Fibroblast of skin of right quadriceps (primary cell): Measurements from ENCODE around the gene ARL8A.
"Not testable (repeated sequence)": the region's sequence is repeated elsewhere in the genome, so short reads cannot be mapped to it uniquely, and the experiment has no call there.

Experiments used
- DNase-seq: peaks from one replicate; pipeline ENCODE4 v3.0.0-alpha.2; 2013

ARL8A gene

DNA sequence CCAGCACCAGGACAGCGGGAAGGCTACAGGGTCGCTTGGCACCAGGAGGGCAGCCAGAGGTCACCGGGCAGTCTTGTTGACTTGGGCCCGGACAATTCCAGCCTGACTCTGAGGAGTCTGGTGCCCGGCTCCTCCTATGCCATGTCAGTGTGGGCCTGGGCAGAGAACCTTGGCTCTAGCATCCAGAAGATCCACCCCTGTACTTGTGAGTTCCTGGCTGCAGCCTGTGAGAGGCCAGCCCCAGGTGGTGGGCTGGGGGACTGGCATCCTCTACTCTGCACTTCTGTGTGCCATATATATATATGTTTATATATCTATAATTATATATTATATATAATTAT, 27.4 kb upstream of the ARL8A start:
- DNase-seq, result no peak

DNA sequence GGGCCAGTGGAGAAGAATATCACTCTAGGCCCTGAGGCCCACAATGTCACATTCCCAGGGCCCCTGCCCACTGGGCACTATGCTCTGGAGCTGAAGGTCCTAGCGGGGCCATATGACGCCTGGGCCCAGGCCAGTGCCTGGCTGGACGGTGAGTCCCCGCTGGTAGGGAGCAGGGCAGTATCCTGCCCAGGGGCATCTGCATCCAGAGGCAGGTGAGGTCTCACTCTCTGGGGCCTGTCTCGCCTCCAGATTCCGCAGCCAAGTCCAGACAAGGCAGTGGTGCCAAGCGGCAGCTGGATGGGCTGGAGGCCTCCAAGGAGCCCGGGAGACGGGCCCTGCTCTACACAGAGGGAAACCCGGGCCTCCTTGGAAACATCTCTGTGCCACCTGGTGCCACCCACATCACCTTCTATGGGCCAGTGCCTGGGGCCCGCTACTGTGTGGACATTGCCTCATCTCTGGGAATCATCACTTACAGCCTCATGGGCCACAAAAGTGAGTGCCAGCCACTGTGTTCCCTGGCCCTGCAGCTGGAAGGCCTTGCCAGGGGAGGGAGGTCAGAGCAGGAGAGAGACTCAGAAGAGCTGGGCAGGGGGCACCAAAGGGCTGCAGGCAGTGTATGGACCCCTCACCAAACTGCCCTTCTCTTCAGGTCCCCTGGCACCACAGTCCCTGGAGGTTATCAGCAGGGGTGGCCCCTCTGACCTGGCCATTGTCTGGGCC, 26.9 kb upstream of the ARL8A start:
- DNase-seq, result no peak

DNA sequence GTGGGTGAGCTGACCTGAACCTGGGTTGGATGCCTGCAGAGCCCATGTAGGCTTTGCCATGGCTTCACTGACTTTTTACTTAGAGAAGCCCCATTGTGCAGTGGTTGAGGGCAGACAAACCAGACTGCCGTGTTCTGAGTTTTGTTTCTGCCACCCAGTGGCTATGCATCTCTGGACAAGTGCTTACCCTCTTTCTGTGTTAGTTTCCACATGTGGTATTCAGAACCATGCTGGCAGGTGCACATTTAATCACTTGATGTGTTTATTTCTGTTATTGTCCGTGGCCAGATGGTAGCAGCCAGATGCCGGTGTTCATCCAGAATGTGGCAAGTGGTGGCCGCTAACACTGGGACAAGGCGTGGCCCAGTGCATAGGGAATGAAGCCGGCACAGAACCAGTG, 26.2 kb upstream of the ARL8A start:
- DNase-seq, result no peak

DNA sequence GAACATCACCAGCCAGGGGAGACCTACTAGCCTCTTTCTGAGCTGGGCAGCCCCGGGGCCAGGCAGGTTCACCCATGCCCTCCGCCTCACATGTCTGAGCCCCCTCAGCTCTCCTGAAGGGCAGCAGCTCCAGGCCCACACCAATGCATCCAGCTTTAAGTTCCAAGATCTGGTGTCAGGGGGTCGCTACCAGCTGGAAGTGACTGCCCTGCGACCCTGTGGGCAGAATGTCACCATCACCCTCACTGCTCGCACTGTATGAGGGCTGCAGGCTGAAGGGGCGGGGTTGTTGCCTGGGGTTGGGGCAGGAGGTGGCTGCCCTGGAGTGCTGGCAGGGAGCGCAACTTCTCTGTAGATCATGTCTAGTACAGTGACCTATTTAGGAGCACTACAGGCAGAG, 24.3 kb upstream of the ARL8A start:
- DNase-seq, result no peak

DNA sequence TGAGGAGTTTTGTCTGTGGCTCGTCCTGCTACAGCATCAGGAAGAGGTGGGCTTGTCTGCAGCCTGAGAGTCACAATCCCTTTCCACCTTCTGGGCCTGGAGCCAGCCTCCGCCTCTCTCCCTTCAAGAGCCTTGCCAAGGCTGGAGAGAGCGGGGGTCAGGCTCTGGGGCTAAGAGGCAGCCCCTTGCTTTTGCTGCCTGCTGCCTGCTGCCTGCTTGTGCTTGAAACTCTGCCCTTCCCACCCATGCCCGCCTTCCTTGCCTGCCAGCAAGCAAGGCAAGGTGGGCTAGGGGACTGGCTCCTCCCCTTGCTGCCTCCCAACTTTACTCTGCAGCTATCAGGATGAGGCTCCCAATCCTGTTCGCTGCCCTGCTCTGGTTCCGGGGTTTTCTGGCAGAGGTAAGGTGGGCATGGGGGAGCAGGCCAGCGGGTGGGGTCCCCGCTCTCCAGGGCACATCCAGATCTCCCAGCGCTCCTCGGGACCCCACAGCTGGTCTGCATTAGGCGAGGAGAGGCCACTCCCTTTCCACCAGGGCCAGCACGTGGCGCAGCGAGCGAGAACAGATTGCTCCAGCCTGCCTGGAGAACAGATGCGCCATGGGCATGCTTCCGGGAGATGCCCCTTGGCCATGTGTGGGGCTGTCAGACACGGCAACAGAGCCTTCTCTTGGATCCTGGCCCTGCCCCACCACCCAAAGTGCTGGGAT, 23.3 kb upstream of the ARL8A start:
- peak; percentile 24 for DNase-seq

DNA sequence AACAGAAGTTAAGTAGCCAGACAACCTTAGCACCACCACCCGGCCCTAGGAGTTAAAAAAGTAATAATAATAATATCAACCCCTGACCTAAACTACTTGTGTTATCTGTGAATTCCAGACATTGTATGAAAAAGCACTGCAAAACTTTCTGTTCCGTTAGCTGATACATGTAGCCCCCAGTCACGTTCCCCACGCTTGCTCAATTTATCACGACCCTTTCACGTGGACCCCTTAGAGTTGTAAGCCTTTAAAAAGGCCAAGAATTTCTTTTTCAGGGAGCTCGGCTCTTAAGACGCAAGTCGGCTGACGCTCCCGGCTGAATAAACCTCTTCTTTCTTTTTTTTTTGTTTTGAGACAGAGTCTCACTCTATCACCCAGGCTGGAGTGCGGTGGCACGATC, 22.5 kb upstream of the ARL8A start:
- DNase-seq, result not testable (repeated sequence)

DNA sequence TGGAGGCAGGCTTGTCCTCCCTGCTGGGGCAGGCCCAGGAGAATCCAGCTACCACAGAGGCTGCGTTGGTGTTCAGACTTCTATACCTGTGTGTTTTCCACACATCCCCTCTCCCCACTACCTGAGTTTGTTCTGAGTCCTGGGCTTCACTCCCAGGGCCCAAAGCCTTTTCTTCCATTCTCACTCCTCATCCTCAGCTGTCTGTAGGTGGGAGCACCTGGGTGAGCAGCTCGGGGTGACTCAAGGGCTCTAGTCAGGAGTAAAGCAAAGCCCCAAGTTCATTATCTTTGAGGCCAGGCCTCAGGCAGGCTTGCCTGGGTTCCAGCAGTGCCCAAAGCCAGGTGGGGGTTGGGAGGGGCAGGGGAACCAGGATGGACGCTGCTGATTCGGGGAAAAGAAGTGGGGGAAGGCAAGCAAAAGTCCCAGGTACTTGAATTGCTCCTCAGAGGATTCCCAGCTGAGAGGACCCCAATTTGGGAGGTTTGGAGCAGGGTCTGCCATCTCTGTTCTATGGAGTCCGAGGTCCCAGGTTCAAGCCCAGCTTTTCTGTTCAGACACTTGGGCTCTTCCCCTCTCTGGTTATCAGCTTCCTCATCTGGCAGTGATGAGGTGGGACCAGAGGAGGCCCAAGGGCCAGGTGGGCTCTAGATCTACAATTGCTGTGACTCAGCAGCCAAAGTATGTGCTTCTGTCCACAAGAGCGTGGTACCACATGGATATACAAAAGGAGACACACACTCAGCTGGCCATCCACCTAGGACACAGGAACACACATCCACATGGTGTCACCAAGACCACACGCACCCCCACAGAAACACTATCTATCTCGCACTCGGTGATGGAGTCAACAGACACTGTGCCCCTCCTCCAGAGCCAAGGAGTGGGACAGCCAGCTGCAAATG, 21.7 kb upstream of the ARL8A start:
- DNase-seq, result no peak

DNA sequence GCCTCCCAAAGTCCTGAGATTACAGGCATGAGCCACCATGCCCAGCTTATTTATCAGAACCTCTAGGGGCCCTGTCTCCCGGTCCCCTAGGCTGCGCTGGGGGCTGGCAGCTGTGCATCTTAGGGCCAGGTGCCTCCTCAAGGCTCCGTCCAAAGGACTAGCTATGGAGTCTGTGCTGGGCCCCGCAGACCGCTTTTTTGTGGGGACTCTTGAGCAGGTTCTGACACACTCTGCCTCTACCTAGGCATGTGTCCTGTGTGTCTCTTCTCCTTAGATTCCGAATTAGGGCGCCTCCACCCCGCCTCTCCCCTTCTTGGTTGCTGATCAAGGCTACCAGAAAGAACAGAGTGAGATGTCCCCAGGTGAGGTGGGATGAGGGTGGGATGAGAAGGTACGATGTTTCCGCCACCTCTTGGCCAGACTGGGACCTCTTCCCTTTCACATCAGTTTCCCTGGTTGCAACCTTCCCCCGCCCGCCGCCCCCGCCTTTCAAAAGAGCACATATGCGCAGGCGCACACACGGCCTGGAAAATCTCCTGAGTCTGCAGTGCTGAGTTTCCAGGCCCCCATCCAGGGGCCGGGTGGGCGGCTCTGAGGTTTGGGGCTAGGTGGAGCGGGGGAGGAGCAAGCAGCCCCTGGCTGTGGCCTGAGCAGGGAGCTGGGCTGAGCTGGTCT, 20.9 kb upstream of the ARL8A start:
- DNase-seq, result no peak

DNA sequence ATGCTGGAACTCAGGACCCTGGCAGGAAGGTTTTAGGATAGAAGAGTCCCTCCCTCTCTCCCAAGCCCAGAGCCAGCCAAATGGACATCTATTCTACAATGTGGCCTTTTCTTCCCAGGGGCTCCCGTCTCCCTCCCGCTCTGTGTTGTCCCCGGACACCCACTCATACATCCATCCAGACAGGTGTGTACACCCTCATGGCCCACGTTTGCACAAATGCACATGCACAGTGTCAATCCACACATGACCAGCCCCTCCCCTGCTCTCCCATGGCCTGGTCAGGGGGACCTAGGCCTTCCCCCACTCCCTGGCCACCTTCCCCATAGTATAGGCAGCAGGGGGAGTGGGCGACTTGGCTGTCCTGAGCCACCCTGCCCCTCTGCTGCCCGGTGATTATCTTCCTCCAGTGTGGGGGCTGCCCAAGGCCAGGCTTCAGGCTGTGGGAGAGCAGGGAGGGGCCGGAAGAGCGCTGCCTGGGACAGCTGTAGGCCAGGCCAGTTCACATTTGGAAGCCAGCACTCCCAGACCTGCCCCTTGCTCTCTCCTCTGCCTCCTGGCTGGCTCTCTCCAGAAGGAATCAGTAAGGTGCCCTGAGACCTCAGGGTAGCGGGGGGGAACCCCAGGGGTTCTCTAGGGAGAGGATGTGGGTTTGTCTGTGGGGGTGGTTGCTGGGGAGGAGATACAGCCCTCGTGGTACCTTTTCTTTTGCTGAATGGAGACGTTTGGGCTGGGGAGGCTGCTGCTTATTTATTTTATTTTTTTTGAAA, 19.9 kb upstream of the ARL8A start:
- DNase-seq, result no peak

DNA sequence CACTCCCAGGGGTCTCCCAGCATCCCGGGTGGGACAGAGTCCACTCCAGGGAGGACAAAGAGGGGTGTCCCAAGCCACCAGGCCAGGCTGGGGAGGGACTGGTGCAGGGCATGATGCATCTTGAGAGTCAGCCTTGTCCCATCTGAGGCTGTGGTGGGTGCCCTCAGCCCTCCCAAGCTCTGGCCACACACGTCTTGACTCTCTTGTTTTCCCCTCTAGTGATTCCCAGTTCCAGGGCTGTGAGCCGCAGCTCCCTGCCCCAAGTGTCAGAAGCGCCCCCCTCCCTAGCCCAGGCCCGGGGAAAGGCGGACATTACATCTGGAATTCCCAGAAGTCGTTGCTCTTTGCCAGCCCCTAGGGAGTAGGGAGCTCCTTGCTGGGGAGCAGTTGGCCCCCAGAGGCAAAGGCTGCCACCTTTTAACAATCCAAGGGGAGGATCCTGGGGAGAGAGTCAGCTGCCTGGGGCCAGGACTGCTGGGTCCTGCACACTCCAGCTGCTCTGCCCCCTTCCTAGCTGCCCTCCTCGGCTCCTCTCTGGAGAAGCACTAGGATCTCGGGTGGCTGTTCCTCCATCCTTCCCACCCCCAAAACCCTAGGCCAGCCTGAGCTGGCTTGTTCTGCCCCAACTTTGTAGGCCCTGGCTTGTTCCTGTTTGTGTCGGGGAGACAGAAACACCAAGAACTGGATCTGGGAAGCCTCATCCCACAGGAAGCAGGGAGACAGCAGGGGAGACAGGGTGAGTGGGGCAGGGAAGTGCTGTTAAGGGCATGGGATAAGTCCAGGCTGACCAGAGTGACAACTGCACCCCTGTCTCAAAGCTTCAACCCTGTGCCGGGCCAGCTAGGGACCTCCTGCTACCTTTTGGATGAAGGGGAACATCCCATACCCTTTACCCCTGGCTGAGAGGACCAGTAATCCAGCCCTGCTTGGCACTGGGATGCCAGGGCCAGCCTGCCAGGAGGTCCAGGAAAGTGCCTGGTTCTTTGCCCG, 19.0 kb upstream of the ARL8A start:
- no peak for DNase-seq

DNA sequence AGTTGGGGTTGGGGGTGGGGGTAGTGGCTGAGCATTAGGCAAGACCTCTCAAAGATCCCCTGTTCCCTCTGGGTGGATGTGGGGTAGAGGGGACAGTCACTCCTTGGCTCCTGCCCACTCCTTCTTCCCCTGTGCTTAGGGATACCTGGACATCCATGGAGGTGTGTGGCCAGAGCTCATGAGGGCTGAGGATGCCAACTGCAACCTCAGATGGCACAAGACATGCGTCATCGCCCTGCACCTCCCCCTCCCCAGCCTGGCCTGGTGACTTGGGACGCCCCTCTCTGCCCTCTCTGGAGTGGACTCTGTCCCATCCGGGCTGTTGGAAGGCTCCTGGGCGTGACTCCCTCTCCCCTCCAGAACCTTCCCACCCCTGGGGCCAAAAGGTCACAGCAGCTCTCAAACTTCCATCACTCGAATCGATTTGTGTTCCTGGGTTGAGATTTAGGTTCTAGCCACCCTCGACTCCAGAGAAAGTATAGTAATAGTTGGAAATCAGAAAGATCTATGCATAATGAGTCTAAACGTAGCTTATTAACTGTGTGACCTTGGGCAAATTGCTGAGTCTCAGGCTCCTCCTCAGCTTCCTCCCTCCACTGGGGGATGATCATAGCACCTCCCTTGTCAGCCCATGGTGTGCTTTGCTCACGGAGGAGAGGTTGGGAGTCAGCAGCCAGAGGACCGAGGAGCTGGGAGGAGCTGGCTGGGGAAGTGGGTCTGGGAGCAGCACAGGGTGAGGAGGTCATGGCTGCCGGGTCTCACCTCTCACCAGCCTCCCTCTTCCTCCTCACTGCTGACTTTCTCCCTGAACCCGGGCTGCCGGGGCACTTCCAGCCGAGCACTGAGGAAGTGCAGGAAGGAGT, 18.1 kb upstream of the ARL8A start:
- no peak for DNase-seq

DNA sequence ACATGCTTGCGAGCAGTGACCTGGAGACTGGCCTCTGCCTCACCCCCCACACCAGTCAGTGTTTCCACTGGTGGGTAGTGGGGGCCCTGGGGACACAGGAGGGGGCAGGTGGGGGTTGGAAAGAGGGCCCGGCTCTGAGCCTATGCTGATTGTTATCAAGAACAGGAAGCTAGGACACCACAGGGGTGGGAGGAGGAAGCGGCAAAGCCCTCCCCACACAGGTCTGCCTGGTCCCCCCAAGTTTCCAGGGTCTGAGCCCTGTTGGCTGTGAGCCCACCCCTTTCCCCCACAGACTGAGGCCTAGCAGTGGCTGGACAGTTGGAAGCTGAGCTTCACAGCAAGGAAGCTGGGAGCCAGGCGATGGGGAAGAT, 17.5 kb upstream of the ARL8A start:
- no peak for DNase-seq

DNA sequence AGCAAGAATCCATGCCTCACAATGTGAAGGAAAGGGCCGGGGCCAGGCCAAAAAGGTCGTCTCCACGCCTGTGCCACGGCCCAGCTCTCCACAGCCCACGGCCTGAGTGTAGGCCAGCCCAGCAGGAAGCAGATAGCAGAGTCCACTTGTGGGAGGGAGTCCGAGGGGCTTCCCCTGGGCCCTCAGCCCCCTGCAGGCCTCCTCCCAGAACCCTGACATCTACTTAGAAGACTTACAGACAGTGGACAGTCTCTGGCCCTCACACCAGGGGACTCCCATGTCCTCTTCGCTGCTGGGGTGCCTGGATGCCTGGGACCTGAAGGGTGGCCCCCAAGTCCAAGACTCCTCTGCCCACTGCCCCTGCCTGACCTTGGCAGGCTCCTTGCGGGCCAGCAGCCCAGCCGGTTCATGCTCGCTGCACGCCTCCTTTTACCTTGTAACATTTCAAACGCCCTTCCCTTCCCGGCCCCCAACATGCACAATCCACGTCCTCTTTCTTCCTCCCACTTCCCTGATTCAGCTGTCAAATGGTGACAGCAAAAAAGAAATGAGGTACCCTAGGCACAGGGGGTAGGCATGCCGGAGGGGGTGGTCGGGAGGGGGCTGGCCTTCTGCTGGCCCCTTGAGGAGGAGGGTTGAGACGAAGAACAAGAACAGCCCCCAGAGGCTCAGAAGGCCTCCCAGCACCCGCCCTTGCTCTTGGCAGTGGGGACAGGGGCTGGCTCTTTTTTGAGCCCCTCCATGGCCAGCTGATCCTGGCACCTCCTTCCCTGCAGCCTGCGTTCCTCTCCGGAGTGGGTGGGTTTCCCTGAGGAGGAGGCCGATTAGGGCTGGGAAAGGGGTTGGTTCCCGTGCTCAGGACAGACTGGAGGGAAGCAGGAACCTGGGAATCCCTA, 16.9 kb upstream of the ARL8A start:
- no peak for DNase-seq

DNA sequence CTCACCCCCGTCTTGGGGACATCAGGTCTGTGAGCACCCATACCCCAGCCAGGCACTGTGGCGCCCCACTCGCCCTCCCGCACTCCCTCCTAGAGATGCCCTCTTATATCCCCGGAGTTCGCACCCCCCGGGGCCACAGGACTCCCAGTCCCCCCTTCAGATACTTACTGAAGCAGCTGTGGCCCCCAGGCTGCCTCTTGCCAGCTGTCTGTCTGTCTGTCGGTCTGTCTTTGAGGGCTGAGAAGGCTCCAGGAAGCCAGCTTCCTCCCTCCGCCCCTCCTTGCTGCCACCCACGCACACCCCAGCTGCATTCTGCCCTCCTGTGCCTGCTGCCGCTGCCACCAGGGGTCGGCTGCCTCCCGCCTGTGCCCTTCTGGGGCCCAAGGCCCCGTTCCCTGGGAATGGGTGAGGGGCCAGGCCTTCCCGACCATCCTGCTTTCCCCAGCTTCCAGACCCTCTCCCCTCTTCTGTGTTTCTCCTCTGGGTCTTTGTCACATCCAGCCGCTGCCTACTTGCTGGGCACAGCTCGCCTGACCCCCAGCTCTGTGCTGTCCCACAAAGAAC, 15.9 kb upstream of the ARL8A start, which contains the start of gene PTPN7:
Gene PTPN7 (minus strand): TSS at position 226 of the 564 bp plus-strand sequence. CDS start 1,200 bp downstream, outside the sequence.
- no peak for DNase-seq

DNA sequence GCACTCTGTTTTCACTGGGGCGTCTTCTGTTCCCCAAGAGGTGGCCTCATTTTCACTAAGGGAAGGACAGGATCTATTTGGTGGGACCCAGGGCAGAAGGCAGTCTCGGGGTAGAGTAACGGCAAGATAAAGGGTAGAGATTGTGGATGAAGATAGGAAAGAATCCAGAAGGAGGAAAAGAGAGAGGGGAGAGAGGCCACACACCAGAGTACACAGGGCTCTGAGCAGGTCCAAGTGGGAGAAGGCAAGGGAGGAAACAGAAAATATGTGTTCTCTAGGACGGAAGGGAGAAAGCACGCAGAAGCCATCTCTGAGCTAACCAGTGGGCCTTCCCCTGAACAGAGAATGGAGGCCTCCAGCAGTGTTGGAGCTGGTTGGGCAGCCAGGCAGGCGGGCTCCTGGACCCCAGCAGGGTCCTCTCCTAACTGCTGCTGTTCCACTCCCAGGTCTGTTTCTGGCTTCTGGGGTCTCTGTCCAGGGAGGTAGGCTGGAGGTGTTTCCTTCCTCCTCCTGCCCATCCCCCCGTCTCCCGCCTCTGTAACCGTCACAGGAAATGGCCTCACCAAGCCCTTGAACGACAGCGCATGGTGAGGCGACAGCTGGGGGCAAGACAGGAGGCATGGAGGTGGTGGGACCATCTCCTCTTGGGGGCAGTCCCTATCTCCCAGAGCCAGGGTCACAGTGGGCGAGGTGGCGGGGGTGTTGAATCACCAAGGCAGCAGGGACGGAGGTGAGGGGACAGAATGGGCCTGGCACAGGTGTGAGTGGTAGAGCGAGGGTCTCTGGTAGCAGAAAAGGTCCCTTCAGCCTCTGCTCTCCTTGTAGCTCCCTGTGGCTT, 15.2 kb upstream of the ARL8A start:
- no peak for DNase-seq

DNA sequence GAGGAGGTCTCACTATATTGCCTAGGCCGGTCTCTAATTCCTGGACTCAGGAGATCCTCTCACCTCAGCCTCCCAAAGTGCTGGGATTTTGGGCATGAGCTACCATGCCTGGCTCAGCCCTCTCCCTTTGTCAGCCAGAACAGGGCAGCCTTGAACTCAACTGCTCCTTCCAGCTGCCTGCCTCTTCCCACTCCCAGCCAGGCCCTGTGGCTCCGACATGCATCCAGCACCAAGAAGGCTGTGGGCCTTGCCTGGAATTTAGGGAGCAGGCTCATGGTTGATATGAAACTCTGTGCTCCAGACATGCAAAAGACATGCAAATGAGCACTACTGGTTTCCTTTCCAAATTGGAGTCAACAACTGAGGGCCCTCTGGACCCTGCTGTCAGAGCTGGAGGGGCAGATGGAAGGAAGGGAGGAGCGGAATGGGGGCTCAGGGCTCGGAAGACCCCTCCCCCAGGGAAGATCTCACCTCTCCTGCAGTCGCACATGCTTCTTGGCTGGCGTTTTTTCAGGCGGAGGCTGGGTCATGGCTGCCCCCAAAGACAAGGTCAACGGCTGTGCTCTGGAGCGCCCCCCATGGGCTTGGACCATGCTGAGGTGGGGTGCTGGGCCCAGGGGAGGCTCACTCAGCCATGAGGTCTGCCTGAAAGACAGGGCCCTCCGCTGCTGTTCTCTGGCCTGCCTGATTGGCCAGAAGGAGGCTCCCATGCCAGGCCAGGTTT, 14.4 kb upstream of the ARL8A start:
- DNase-seq, result no peak

DNA sequence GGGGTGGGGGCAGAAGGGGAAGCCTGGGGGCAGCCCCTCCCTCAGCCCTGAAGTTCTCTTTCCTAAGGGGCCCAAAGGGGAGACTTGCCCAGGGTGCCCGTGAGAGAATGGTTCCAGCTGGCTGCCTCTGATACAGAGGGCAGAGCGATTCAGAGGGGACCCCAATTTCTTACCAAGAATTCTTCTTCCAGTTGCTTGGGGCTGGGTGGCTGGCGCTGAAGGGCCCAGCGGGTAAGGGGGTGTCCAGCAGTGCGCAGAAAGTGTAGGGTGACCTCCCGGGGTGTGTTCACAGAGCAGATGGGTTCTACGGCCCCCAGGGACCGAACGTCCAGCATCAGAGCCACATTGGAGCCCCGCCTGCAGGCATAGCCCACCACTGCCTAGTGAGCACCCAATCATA, 13.4 kb upstream of the ARL8A start:
- DNase-seq, result no peak
